ENCODE results near the gene PSMA8. TPM values are rescaled to one million over a fixed set of nuclear protein-coding genes. Genes with fewer than 3 reads are reported as not detected.

PSMA8 gene
- total and polyA plus RNA-seq, 2 of the 8 experiments (the other 6 are each of a cell fraction or from before 2014, with no cell fraction given) = not detected

GRCh38 chr18:26159353-26159752 lies 25.7 kb downstream of the PSMA8 start:
- Histone ChIP-seq H3K18ac (ENCODE audit: extremely low read depth, low read length) (no peak overlapping the region), H3K79me1 (ENCODE audit: low read depth, low read length) (no peaks in the 10 kb centered on the region), H2BK12ac (ENCODE audit: low read depth, low read length) (no peak overlapping the region), H3K23ac (ENCODE audit: insufficient read length) (no peak overlapping the region), H2AK5ac (ENCODE audit: low read depth, low read length) (no peak overlapping the region), H2BK5ac (ENCODE audit: low read depth, low read length) (no peak overlapping the region), H3K27me3 (replicated peaks in 1 of 4; ENCODE audit: control insufficient read depth in 3 of 4, extremely low read depth in 1 of 4, insufficient read depth in 3 of 4, low read length in 3 of 4) (no peaks in the 10 kb centered on the region), H3K4ac (replicated peaks; ENCODE audit: insufficient read length, low read depth, low read length) (no peak overlapping the region), H3K27ac (ENCODE audit: low read depth, low read length) (no peak overlapping the region), H4K5ac (ENCODE audit: insufficient read length, low read depth, low read length) (no peak overlapping the region), H3K14ac (ENCODE audit: insufficient read length) (no peak overlapping the region), H3K4me2 (ENCODE audit: insufficient read depth in 1 of 2, low read depth in 2 of 2, low read length in 2 of 2) (no peak overlapping the region), H3K9ac (replicated peaks in 1 of 4; ENCODE audit: extremely low read depth in 1 of 4, low read depth in 3 of 4, low read length in 3 of 4) (no peak overlapping the region), H3K36me3 (ENCODE audit: control insufficient read depth in 2 of 4, insufficient read depth in 4 of 4, low read length in 3 of 4) (no peaks in the 10 kb centered on the region), H2BK15ac (ENCODE audit: low read length) (no peak overlapping the region), H4K8ac (ENCODE audit: extremely low read depth, insufficient read depth, low read length) (no peak overlapping the region), H3K4me1 (replicated peaks in 1 of 4; ENCODE audit: control insufficient read depth in 3 of 4, insufficient read depth in 4 of 4, low read length in 3 of 4) (no peaks in the 10 kb centered on the region), H3K9me3 (ENCODE audit: insufficient read depth in 2 of 2, low read depth in 1 of 2, low read length in 1 of 2) (no peaks in the 10 kb centered on the region), H3K23me2 (ENCODE audit: low read depth, low read length) (no peaks in the 10 kb centered on the region), H4K20me1 (replicated peaks in 1 of 2; ENCODE audit: control insufficient read depth in 1 of 2, insufficient read depth in 2 of 2, low read length in 2 of 2) (no peaks in the 10 kb centered on the region), H2BK20ac (ENCODE audit: low read length) (no peak overlapping the region), H4K91ac (replicated peaks; ENCODE audit: insufficient read length, low read length) (no peak overlapping the region), H3K56ac (replicated peaks; ENCODE audit: insufficient read length, low read depth, low read length) (no peak overlapping the region), H2BK120ac (replicated peaks; ENCODE audit: low read depth, low read length) (no peak overlapping the region), H3K79me2 (ENCODE audit: control insufficient read depth in 1 of 2, insufficient read depth in 2 of 2, low read length in 2 of 2) (no peaks in the 10 kb centered on the region), H2AFZ (ENCODE audit: low read length) (no peak overlapping the region), H3K4me3 (ENCODE audit: extremely low read depth in 1 of 4, insufficient read depth in 2 of 4, low read depth in 3 of 4, low read length in 4 of 4) (no peak overlapping the region)
- ChIA-PET POLR2A (ENCODE audit: partially characterized antibody) (no interaction called here), CTCF (ENCODE audit: partially characterized antibody) (interaction anchor here (0.8 to 1.3 kb wide), 2 partner anchors 17 to 44 kb away, joined by 3 read pairs; no protein-coding TSS in a partner anchor)
- DNase-seq (ENCODE audit: low read depth in 1 of 2, low spot score in 2 of 2) (no peak), FAIRE-seq (no peak)
- WGBS, 2 experiments (ENCODE audit: extremely low coverage in 1 of 2, insufficient coverage in 1 of 2, insufficient read length in 1 of 2, insufficient replicate concordance in 2 of 2, low coverage in 1 of 2, low lambda C conversion rate in 2 of 2, missing lambda C conversion rate in 1 of 2) = 85% methylated on average over 3 of the region's 3 CpGs; no CpG with 5 or more reads in 1 of the 2 experiments
- no peak for TF ChIP-seq BACH1 (IDR thresholded peaks at IDR 0.05; ENCODE audit: low read length)
- no peak for TF ChIP-seq NANOG (IDR thresholded peaks at IDR 0.05; ENCODE audit: insufficient read depth, low read depth, low read length, poor library complexity, severe bottlenecking)
- TF ChIP-seq MAFK (IDR thresholded peaks at IDR 0.05; ENCODE audit: low read depth, low read length) = no peak
- no peak for TF ChIP-seq BCL11A (IDR thresholded peaks at IDR 0.05; ENCODE audit: low read depth in 2 of 2, low read length in 2 of 2)
- TF ChIP-seq KDM4A (IDR thresholded peaks at IDR 0.05; ENCODE audit: low read depth, low read length, severe bottlenecking) = no peak
- TF ChIP-seq RFX5 (IDR thresholded peaks at IDR 0.05; ENCODE audit: borderline replicate concordance, low read depth, low read length) = no peak

Measured in H1 (cell line).